Measurements from ENCODE around the gene POLQ.
"Not testable (repeated sequence)": the region's sequence is repeated elsewhere in the genome, so short reads cannot be mapped to it uniquely, and the experiment has no call there.

POLQ gene
- long read RNA-seq, partial matches to known transcripts, result 79 of 120 reads
- long read RNA-seq, other reads (novel, unspliced or antisense), result 41 of 120 reads

DNA sequence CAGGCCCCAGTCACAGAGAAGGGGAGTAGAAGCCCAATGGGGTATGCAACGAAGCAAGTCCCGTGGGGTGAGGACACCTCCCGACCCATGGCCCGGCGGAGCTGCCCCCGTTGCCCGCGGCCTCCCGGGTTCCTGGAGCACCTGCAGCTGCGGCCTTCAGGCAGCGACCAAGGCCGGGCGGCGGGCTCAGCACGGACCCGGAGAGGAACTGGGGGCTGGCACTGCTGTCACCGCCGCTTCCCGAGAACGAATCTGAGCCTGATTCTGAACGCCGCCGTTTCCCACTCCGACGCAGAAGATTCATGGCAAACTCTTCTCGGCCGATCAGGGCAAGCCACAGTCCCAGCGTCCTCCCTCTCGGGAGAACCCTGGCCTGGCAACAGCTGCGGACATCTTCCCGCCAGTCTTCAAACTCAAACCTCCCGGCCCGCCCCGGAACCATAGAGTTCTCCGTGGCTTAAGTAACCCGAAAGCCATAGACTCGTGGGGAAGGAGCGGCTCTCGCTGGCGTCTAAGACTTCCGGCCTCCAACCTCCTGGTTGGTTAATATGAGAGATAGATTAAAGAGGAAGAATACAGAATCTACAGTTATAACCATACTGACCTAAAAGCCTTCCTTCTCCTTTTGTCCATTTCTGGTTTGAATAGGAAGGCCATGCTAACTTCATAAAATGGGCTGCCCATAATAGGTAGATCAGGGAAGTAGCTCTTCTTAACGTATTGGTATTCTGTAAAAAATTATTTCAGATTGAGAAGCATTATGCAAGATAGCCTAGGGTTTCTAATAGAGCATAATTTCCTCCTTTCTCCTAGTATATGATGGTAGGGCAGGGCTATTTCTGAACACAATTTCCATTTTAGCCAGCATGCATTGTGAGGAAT lies at the start of gene POLQ:
TSS of gene POLQ (minus strand) at position 415 of the 882 bp plus-strand sequence. CDS start at position 304, 111 bp downstream.
- Histone ChIP-seq H3K27me3 (ENCODE audit: insufficient read depth, poor library complexity, severe bottlenecking) (no peaks in the 10 kb centered on the region), H3K27ac (replicated peaks) (peak within 1 kb of the TSS; percentile 85), H3K4me3 (replicated peaks; ENCODE audit: insufficient read depth, low read length) (peak within 1 kb of the TSS; percentile 79)
- peak; percentile 90 to 97 for DNase-seq (ENCODE audit: low read depth in 1 of 2, low spot score in 1 of 2)
- TF ChIP-seq GABPA (IDR thresholded peaks at IDR 0.05; ENCODE audit: low read depth), result peak; percentile 91
- TF ChIP-seq SPI1 (IDR thresholded peaks at IDR 0.05; ENCODE audit: borderline replicate concordance, low read depth), result peak; percentile 37; the same call in 1 of the 2 replicates
- TF ChIP-seq POLR2AphosphoS5 (IDR thresholded peaks at IDR 0.05; ENCODE audit: low read depth), result peak; percentile 78
- TF ChIP-seq, protein P1, sequence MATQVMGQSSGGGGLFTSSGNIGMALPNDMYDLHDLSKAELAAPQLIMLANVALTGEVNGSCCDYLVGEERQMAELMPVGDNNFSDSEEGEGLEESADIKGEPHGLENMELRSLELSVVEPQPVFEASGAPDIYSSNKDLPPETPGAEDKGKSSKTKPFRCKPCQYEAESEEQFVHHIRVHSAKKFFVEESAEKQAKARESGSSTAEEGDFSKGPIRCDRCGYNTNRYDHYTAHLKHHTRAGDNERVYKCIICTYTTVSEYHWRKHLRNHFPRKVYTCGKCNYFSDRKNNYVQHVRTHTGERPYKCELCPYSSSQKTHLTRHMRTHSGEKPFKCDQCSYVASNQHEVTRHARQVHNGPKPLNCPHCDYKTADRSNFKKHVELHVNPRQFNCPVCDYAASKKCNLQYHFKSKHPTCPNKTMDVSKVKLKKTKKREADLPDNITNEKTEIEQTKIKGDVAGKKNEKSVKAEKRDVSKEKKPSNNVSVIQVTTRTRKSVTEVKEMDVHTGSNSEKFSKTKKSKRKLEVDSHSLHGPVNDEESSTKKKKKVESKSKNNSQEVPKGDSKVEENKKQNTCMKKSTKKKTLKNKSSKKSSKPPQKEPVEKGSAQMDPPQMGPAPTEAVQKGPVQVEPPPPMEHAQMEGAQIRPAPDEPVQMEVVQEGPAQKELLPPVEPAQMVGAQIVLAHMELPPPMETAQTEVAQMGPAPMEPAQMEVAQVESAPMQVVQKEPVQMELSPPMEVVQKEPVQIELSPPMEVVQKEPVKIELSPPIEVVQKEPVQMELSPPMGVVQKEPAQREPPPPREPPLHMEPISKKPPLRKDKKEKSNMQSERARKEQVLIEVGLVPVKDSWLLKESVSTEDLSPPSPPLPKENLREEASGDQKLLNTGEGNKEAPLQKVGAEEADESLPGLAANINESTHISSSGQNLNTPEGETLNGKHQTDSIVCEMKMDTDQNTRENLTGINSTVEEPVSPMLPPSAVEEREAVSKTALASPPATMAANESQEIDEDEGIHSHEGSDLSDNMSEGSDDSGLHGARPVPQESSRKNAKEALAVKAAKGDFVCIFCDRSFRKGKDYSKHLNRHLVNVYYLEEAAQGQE (IDR thresholded peaks at IDR 0.05; ENCODE audit: insufficient replicate concordance, low read depth), result peak; percentile 39
- TF ChIP-seq, protein P2, sequence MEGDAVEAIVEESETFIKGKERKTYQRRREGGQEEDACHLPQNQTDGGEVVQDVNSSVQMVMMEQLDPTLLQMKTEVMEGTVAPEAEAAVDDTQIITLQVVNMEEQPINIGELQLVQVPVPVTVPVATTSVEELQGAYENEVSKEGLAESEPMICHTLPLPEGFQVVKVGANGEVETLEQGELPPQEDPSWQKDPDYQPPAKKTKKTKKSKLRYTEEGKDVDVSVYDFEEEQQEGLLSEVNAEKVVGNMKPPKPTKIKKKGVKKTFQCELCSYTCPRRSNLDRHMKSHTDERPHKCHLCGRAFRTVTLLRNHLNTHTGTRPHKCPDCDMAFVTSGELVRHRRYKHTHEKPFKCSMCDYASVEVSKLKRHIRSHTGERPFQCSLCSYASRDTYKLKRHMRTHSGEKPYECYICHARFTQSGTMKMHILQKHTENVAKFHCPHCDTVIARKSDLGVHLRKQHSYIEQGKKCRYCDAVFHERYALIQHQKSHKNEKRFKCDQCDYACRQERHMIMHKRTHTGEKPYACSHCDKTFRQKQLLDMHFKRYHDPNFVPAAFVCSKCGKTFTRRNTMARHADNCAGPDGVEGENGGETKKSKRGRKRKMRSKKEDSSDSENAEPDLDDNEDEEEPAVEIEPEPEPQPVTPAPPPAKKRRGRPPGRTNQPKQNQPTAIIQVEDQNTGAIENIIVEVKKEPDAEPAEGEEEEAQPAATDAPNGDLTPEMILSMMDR (IDR thresholded peaks at IDR 0.05; ENCODE audit: insufficient read depth, low read length), result no peak

DNA sequence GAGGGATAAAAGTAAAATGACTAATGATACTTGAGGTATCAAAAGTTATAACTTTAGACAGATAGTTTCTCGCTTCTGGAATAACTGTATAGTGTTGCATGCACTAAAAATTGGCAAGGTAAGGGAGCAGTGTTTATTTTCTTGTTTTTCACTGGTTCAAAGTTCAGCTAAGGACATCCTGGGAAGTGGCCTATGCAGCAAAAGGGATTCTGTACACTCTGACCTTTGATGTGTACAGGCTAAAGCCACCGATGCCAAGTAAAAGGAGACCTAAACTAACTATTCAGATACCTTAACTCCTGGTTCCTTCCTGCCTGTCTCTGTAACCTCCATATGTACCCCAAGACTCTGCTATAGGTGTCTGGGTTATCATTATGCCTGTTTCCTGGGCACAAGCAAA lies 49.1 kb upstream of the POLQ start:
- no peak overlapping the region for H3K27ac ChIP-seq (replicated peaks)

GRCh38 chr3:121593806-121594205 lies 48.0 kb upstream of the POLQ start:
- H3K4me3 ChIP-seq (replicated peaks; ENCODE audit: insufficient read depth, low read length); H3K27ac ChIP-seq (replicated peaks); H3K27me3 ChIP-seq (ENCODE audit: insufficient read depth, poor library complexity, severe bottlenecking); DNase-seq (ENCODE audit: low read depth in 1 of 2, low spot score in 1 of 2): not testable (repeated sequence)

More for the DNA sequence above, 49.1 kb upstream of the POLQ start:
- no peak for DNase-seq (ENCODE audit: low read depth in 1 of 2, low spot score in 1 of 2)
- TF ChIP-seq, protein P2 (IDR thresholded peaks at IDR 0.05; ENCODE audit: insufficient read depth, low read length), result no peak
- no peak for TF ChIP-seq SPI1 (IDR thresholded peaks at IDR 0.05; ENCODE audit: borderline replicate concordance, low read depth)
- Histone ChIP-seq H3K4me3 (replicated peaks; ENCODE audit: insufficient read depth, low read length) (no peak overlapping the region), H3K27me3 (ENCODE audit: insufficient read depth, poor library complexity, severe bottlenecking) (peaks cover 2% of the 10 kb centered on the region)

DNA sequence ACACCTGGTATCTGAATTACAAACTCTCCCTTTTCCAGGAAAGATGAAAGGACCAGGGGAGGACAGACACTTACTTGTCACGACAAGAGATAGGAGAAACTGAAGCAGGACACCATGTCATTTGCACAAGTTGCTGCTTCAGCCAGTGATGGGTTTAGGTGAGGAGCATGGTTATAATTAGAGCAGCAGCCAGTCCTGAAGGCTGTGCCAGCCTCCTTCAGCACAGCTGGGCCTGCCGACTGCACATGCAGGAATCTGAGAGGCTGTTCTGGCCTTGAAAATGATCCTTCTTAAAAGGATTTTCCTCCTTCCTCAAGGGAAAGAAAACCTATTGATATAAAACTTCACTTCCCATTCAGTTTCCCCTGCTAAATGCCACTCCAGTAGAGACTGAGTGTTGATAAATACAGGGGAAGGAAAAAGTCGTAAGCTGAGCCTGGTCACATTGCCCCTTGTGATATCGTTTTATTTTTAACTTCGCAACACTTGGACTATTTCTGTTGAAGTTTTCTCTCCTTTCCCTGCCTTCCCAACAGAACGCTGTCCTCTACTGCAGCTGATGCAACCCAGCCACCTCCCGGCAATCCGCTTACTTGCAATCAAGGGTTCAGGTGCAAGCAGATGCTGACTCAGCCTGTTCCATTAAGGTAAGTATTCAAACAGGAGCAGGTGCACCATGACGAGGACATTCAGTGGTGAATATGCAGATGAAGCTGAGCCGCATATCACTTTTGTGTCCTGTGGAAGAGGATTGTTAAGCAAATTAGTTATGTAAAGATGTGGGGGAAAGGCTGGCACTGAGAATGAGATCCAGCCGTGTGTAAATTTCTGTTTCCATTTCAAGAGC lies 47.3 kb upstream of the POLQ start, which contains the start of gene FBXO40:
TSS of gene FBXO40 (plus strand) at position 524 of the 847 bp plus-strand sequence. CDS start 27,197 bp downstream, outside the sequence.
- no peak for DNase-seq (ENCODE audit: low read depth in 1 of 2, low spot score in 1 of 2)
- H3K4me3 ChIP-seq (replicated peaks; ENCODE audit: insufficient read depth, low read length), result no peak within 1 kb of the TSS
- peaks cover 2% of the 10 kb centered on the region for H3K27me3 ChIP-seq (ENCODE audit: insufficient read depth, poor library complexity, severe bottlenecking)
- TF ChIP-seq GABPA (IDR thresholded peaks at IDR 0.05; ENCODE audit: low read depth) (no peak), SPI1 (IDR thresholded peaks at IDR 0.05; ENCODE audit: borderline replicate concordance, low read depth) (no peak), POLR2AphosphoS5 (IDR thresholded peaks at IDR 0.05; ENCODE audit: low read depth) (no peak)
- TF ChIP-seq, protein P2 (IDR thresholded peaks at IDR 0.05; ENCODE audit: insufficient read depth, low read length), result no peak
- TF ChIP-seq, protein P1 (IDR thresholded peaks at IDR 0.05; ENCODE audit: insufficient replicate concordance, low read depth), result no peak
- H3K27ac ChIP-seq (replicated peaks), result no peak within 1 kb of the TSS

Data from HL-60 (cell line).